SKM-1 (cell line): ENCODE measurements around the gene CNKSR1.
A peak's percentile ranks its signal among the peaks of the same experiment; 100 is the strongest.

Experiments
- DNase-seq: peaks from one replicate; lab custom pipeline; 2025; ENCODE audit not compliant: unreplicated experiment; lab: John Stamatoyannopoulos, UW

Gene CNKSR1

GRCh38 chr1:26177182-26177684 is at the start of gene CNKSR1:
CNKSR1 (plus strand) TSS chr1:26177491; CDS start chr1:26177548, 57 bp downstream.
- DNase-seq, result no peak

- DNase-seq, result no peak
Observed at GRCh38 chr1:26129778-26130177, 47.5 kb upstream of the CNKSR1 start.

GRCh38 chr1:26130695-26131094 is 46.6 kb upstream of the CNKSR1 start:
- DNase-seq, result no peak

GRCh38 chr1:26132128-26132833 is 45.0 kb upstream of the CNKSR1 start:
- no peak for DNase-seq

GRCh38 chr1:26132834-26133167 is 44.5 kb upstream of the CNKSR1 start:
- no peak for DNase-seq

- no peak for DNase-seq
Observed at GRCh38 chr1:26134466-26134865, 42.8 kb upstream of the CNKSR1 start.

- no peak for DNase-seq
Observed at GRCh38 chr1:26138974-26139558, 38.2 kb upstream of the CNKSR1 start.

GRCh38 chr1:26142159-26142558 is 35.1 kb upstream of the CNKSR1 start:
- DNase-seq, result no peak

- DNase-seq, result peak; percentile 60
Observed at GRCh38 chr1:26145041-26145959, 32.0 kb upstream of the CNKSR1 start.

GRCh38 chr1:26145960-26146294 is 31.4 kb upstream of the CNKSR1 start:
- DNase-seq, result no peak

- no peak for DNase-seq
Observed at GRCh38 chr1:26148887-26149286, 28.4 kb upstream of the CNKSR1 start.

GRCh38 chr1:26153966-26154532 is 23.2 kb upstream of the CNKSR1 start:
- DNase-seq, result no peak

- DNase-seq, result no peak
Observed at GRCh38 chr1:26154750-26155149, 22.5 kb upstream of the CNKSR1 start.

GRCh38 chr1:26155370-26156284 is 21.7 kb upstream of the CNKSR1 start:
- no peak for DNase-seq

GRCh38 chr1:26156285-26157038 is 20.8 kb upstream of the CNKSR1 start:
- no peak for DNase-seq

- DNase-seq, result no peak
Observed at GRCh38 chr1:26158271-26158907, 18.9 kb upstream of the CNKSR1 start.

- DNase-seq, result no peak
Observed at GRCh38 chr1:26158908-26159742, 18.2 kb upstream of the CNKSR1 start, which contains the start of gene FAM110D. FAM110D (plus strand) TSS chr1:26159079; CDS start chr1:26161292, 2,213 bp downstream.

- DNase-seq, result no peak
Observed at GRCh38 chr1:26159743-26160039, 17.6 kb upstream of the CNKSR1 start.
